Testis (tissue), 5 donors: ENCODE measurements around the gene MBOAT7. TPM values are rescaled to one million over a fixed set of nuclear protein-coding genes. Genes with fewer than 3 reads are reported as not detected.

Source experiments
- DNase-seq: peaks from one replicate; pipeline ENCODE4 v3.0.0-alpha.2; 2019
- H3K27ac ChIP-seq, 2 donors: fragments of 200-600 bp; sonication (generic); one replicate each; pipeline ENCODE4 v1.5.1; 2019
- H3K27me3 ChIP-seq: fragments of 200-600 bp; sonication (generic); one replicate; pipeline ENCODE4 v1.5.1; 2019
- H3K36me3 ChIP-seq: fragments of 200-600 bp; sonication (generic); one replicate; pipeline ENCODE4 v1.5.1; 2017; ENCODE audit warnings: low read depth; ENCODE audit errors: missing control alignments
- H3K4me1 ChIP-seq: fragments of 200-600 bp; sonication (generic); one replicate; pipeline ENCODE4 v1.5.1; 2019
- H3K4me3 ChIP-seq, 2 donors: fragments of 200-600 bp; sonication (generic); one replicate each; pipeline ENCODE4 v1.5.1; 2017 to 2019
- H3K9me3 ChIP-seq: fragments of 200-600 bp; sonication (generic); one replicate; pipeline ENCODE4 v1.5.1; 2017
- CTCF ChIP-seq, 3 experiments: fragments of 450-650 bp in 2 of 3; fragments of 200-600 bp in 1 of 3; sonication (generic) in 1 of 3; IDR thresholded peaks; one replicate each; pipeline ENCODE4 v1.5.1; 2016 to 2019; ENCODE audit warnings: antibody characterized with exemption in 3 of 3, mild to moderate bottlenecking in 2 of 3, moderate library complexity in 1 of 3
- POLR2A ChIP-seq: fragments of 450-650 bp; IDR thresholded peaks from one replicate; pipeline ENCODE4 v1.6.1; 2017; ENCODE audit warnings: antibody characterized with exemption, mild to moderate bottlenecking, moderate library complexity
- WGBS, 2 donors: methylation state at CpG; one replicate each; pipeline ENCODE4 v1.1.5; 2018; 5-methylcytosine and 5-hydroxymethylcytosine counted together
- intact Hi-C: fragments of 100-400 bp; cut with DNase I; formaldehyde crosslinking; loops from one replicate; pipeline ENCODE4 v1.15.1; 2023; ENCODE audit warnings: low total_unique reads
- long read RNA-seq, 2 donors: transcript quantifications; one replicate each; lab custom pipeline, GENCODE V29; 2026
- polyA plus RNA-seq: library from polyadenylated mRNA; stranded (reverse); fragments of 350-450 nt; fragmentation: Illumina TruSeq; extraction: RNeasy Lipid Tissue Mini Kit (QIAGEN cat#74804); gene quantifications from one replicate; pipeline ENCODE4 v1.2.3, GENCODE V29; 2014; ENCODE audit warnings: low read depth, low replicate concordance; ENCODE audit not compliant: insufficient read depth
- total RNA-seq, 2 donors: library from RNA; depleted of rRNA; stranded (reverse); fragments of >200 nt; gene quantifications; one replicate each; pipeline ENCODE4 v1.2.3, GENCODE V29; 2016

Gene MBOAT7
- total RNA-seq (100 to 1,000 TPM; 479 to 482 TPM), polyA plus RNA-seq (218 TPM)
- long read RNA-seq, donor 1, transcript MBOAT7-201 (8 exons, 2,529 nt): major isoform, 40 of 3,653 reads
- long read RNA-seq, donor 1, transcript MBOAT7-212 (2 exons, 3,039 nt): minor isoform, 9 of 3,653 reads
- long read RNA-seq, donor 1, partial matches to known transcripts: 3,307 of 3,653 reads
- long read RNA-seq, donor 1, other reads (novel, unspliced or antisense): 294 of 3,653 reads
- long read RNA-seq, donor 2, transcript MBOAT7-211 (4 exons, 564 nt): minor isoform, 9 of 458 reads
- long read RNA-seq, donor 2, transcript MBOAT7-201 (8 exons, 2,529 nt): major isoform, 20 of 458 reads
- long read RNA-seq, donor 2, transcript MBOAT7-212 (2 exons, 3,039 nt): minor isoform, 10 of 458 reads
- long read RNA-seq, donor 2, partial matches to known transcripts: 394 of 458 reads
- long read RNA-seq, donor 2, other reads (novel, unspliced or antisense): 20 of 458 reads

- peak within 1 kb of the TSS; percentile 97 to 100 for H3K27ac ChIP-seq
- H3K4me3 ChIP-seq: peak within 1 kb of the TSS; percentile 73 to 87
- no peak for DNase-seq
- intact Hi-C loops: no loop called here
- H3K4me1 ChIP-seq: peaks cover 20% of the 10 kb centered on the region
- TF ChIP-seq POLR2A: peak; percentile 64
- no peak for TF ChIP-seq CTCF (IDR thresholded peaks at IDR 0.05)
- H3K9me3 ChIP-seq: no peaks in the 10 kb centered on the region
- WGBS, 2 donors: 0 to 1% methylated on average over 10 to 51 of the region's 64 CpGs
- no peaks in the 10 kb centered on the region for H3K27me3 ChIP-seq
- H3K36me3 ChIP-seq: no peaks in the 10 kb centered on the region
Observed at GRCh38 chr19:54189145-54189734, at the start of gene MBOAT7. TSS of gene MBOAT7 (minus strand) at chr19:54189580. CDS start at chr19:54188508, 1,072 bp downstream.

DNA sequence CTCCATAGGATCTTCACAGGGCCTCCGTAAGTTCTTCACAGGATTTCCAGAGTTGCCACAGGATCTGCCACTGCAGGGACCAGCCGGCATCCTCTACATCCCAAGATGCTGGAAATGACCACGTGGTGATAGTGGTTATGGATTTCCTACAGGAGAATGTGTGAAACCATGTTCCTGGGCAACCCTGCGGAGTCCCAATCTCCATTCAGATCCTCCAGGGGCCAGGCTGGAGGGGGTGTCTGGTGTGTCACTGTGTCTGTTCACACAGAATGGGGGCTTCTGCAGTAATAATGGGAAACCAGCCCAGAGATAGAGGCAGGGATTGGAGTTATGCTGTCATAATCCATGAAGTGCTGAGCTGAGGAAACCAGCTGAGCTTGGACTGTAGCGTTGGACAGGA lies 44.6 kb upstream of the MBOAT7 start:
- TF ChIP-seq CTCF (IDR thresholded peaks at IDR 0.05) (no peak), POLR2A (no peak)
- no peak overlapping the region for H3K27ac ChIP-seq
- DNase-seq: no peak
- no peaks in the 10 kb centered on the region for H3K36me3 ChIP-seq
- WGBS, 2 donors: 36 to 76% methylated on average over 5 of the region's 5 CpGs
- no peak overlapping the region for H3K4me3 ChIP-seq
- no peaks in the 10 kb centered on the region for H3K27me3 ChIP-seq
- no peaks in the 10 kb centered on the region for H3K9me3 ChIP-seq
- no peaks in the 10 kb centered on the region for H3K4me1 ChIP-seq
- intact Hi-C loops: no loop called here

DNA sequence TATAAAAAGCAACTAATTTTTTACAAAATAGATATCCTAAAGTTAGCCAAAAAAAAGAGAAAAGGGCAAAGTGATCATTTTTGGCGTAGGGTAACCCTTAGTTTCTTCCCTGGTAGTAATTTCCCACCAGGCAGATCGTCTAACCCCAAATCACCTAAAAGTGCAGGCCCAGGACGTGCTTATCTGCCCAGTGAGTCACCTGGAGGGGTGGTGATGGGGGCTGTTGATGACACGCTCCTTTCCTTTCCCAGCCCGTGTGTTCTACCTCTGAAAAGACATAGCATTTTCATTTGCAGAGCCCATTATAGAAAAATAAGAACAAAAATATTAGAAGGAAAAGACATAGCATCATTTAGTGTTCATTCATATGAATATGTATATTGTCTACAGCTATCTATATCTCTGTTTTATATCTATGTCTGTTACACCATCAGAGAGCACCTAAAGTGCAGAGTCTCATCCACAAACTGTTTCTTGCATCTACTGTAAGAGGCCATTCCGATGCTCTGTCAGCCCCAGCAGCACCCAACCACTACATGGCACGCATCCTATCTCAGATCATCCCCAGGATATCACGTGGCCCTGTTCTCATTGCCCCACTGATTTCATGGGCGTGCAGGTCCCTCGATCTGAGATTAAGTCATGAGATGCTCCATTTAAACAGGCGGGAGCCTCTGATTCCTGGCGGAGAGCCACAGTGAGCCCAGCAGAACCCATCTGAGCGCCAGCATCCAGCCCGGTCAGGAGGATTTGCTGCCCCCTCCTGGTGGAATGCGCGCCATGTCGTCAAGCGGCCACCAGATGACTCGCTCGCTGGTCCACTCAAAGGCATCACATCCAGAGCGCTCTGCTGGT lies 41.9 kb upstream of the MBOAT7 start:
- no peak overlapping the region for H3K4me3 ChIP-seq
- DNase-seq: peak; percentile 91
- H3K27ac ChIP-seq: no peak overlapping the region
- H3K9me3 ChIP-seq: no peaks in the 10 kb centered on the region
- no peaks in the 10 kb centered on the region for H3K36me3 ChIP-seq
- no peaks in the 10 kb centered on the region for H3K27me3 ChIP-seq
- TF ChIP-seq POLR2A (no peak), CTCF (IDR thresholded peaks at IDR 0.05) (peak; percentile 70 to 77 (median 72))
- intact Hi-C loops: no loop called here
- no peaks in the 10 kb centered on the region for H3K4me1 ChIP-seq
- 35 to 45% methylated on average over 15 to 21 of the region's 21 CpGs for whole genome bisulfite sequencing, 2 donors

- intact Hi-C loops: no loop called here
- Histone ChIP-seq H3K27me3 (no peaks in the 10 kb centered on the region), H3K36me3 (no peaks in the 10 kb centered on the region), H3K9me3 (no peaks in the 10 kb centered on the region), H3K4me1 (no peaks in the 10 kb centered on the region), H3K4me3 (no peak overlapping the region), H3K27ac (no peak overlapping the region)
- no peak for DNase-seq
- WGBS, 2 donors: 72 to 86% methylated on average over 7 of the region's 7 CpGs
- TF ChIP-seq POLR2A (no peak), CTCF (IDR thresholded peaks at IDR 0.05) (no peak)
Observed at GRCh38 chr19:54230031-54230430, 40.7 kb upstream of the MBOAT7 start.
